Central memory CD8-positive, alpha-beta T cell (primary cell): ENCODE data around the gene KMT2C.

Experiments
- ATAC-seq: fragments of 150-1000 bp; cut with Tn5 transposase; replicated peaks from 2 replicates; pipeline ENCODE4 v1.10.0; 2022; ENCODE audit warnings: mild to moderate bottlenecking, moderate FRiP score, moderate number of reproducible peaks; ENCODE audit not compliant: poor library complexity, severe bottlenecking; ENCODE audit errors: extremely low read depth
- DNase-seq, 2 donors: peaks; one replicate each; pipeline ENCODE4 v3.0.0; 2021; ENCODE audit warnings: low spot score in 2 of 2
- H3K27ac Mint-ChIP-seq: one replicate; pipeline ENCODE4 v1.8.0; 2022; ENCODE audit warnings: low read depth, mild to moderate bottlenecking, moderate library complexity, mixed read lengths
- H3K27me3 Mint-ChIP-seq: one replicate; pipeline ENCODE4 v1.8.0; 2022; ENCODE audit warnings: mixed read lengths
- H3K36me3 Mint-ChIP-seq: one replicate; pipeline ENCODE4 v1.8.0; 2022; ENCODE audit warnings: mild to moderate bottlenecking, moderate library complexity, mixed read lengths; ENCODE audit not compliant: insufficient read depth
- H3K4me1 Mint-ChIP-seq: one replicate; pipeline ENCODE4 v1.8.0; 2022; ENCODE audit warnings: mixed read lengths
- H3K4me3 Mint-ChIP-seq: one replicate; pipeline ENCODE4 v1.8.0; 2022; ENCODE audit warnings: mild to moderate bottlenecking, moderate library complexity, mixed read lengths
- H3K9me3 Mint-ChIP-seq: one replicate; pipeline ENCODE4 v1.8.0; 2022; ENCODE audit warnings: mixed read lengths

The KMT2C gene

DNA sequence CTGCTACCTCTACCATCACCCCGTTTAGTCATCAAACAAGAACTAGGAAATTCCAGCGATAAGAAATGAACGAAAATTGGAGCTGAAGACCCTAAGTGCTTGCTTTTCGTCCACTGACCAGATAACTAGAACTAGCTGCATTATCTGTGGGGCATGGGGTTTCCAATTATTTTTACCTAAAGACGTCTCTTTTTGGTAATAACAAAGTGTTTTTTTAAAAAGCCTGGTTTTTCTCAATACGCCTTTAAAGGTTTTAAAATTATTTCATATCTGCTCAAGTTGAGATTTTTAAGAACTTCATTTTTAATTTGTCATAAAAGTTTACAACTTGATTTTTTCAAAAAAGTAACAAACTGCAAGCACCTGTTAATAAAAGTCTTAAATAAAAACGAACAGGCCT, 306.1 kb downstream of the KMT2C start:
- H3K27ac Mint-ChIP-seq = no peak overlapping the region

DNA sequence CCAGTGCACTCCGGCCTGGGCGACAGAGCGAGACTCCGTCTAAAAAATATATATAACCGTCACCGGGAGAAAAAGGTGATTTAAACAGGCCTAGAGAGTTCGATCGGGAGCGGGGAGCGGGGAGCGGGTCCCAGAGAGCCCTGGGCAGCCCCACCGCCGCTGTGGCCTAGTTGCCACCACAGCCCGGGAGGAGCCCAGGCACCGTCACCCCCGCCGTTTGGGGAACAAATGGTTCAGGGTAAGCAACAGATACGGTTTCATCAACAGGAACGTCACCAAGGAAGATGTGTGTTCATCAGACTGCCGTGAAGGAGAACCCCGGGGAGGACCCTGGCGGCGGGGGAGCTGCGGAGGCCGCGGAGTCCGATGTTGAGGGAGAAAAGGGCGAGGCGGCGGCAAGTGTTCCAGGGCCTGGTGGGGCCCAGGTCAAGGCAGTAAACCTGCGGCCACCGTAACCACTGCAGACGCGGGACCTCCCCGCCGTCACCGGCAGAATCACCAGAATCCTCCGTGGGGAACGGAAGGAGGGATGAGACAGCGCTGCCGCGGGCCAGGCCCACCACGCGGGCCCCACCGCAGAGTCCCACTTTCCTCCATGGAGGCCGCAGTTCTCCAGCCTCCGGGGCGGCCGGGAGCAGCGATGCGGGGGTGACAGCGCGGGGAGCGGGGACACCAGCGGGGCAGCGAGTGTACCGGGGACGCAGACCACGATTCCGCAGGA, 306.9 kb downstream of the KMT2C start:
- H3K9me3 Mint-ChIP-seq = peaks cover 11% of the 10 kb centered on the region
- peaks cover 7% of the 10 kb centered on the region for H3K4me1 Mint-ChIP-seq
- no peak for ATAC-seq
- no peak for DNase-seq
- H3K4me3 Mint-ChIP-seq = no peak overlapping the region
- H3K27me3 Mint-ChIP-seq = no peaks in the 10 kb centered on the region
- H3K36me3 Mint-ChIP-seq = peaks cover 30% of the 10 kb centered on the region
- H3K27ac Mint-ChIP-seq = peak overlapping the region; percentile 76

More for the DNA sequence above, 306.1 kb downstream of the KMT2C start:
- Mint-ChIP-seq H3K27me3 (no peaks in the 10 kb centered on the region), H3K4me3 (no peak overlapping the region), H3K4me1 (peaks cover 7% of the 10 kb centered on the region), H3K36me3 (peaks cover 25% of the 10 kb centered on the region), H3K9me3 (peaks cover 4% of the 10 kb centered on the region)
- no peak for ATAC-seq
- DNase-seq = no peak

- no peaks in the 10 kb centered on the region for H3K27me3 Mint-ChIP-seq
- no peak overlapping the region for H3K4me3 Mint-ChIP-seq
- peaks cover 12% of the 10 kb centered on the region for H3K9me3 Mint-ChIP-seq
- DNase-seq (no peak), ATAC-seq (no peak)
- peaks cover 28% of the 10 kb centered on the region for H3K36me3 Mint-ChIP-seq
- peak overlapping the region; percentile 76 for H3K27ac Mint-ChIP-seq
- peaks cover 7% of the 10 kb centered on the region for H3K4me1 Mint-ChIP-seq
Measured at GRCh38 chr7:152128252-152128651, 307.6 kb downstream of the KMT2C start.

- no peaks in the 10 kb centered on the region for H3K27me3 Mint-ChIP-seq
- H3K9me3 Mint-ChIP-seq = peaks cover 12% of the 10 kb centered on the region
- H3K4me3 Mint-ChIP-seq = no peak overlapping the region
- peaks cover 34% of the 10 kb centered on the region for H3K36me3 Mint-ChIP-seq
- no peak overlapping the region for H3K27ac Mint-ChIP-seq
- no peak for DNase-seq
- no peak for ATAC-seq
- peaks cover 7% of the 10 kb centered on the region for H3K4me1 Mint-ChIP-seq
Measured at GRCh38 chr7:152127229-152127628, 308.6 kb downstream of the KMT2C start.

DNA sequence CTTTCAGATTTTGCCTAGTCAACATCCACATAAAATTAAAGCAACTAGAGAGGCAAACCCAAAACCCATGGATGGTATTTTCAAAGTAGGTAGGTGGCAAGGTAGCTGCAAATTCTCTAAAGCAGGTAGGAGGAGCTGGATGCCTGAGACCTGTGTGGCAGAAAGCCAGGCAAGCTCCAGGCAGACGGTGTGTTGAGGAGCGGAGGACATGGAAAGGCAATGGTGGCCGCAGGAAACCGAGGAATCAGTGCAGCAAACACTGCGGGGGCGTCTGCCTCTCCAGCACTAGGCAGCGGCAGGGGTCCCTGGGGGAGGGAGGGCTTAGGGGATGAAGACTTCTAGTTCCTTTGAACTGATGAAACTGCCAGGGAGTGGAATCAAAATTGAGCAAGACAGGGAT, 309.1 kb downstream of the KMT2C start:
- Mint-ChIP-seq H3K4me1 (peaks cover 8% of the 10 kb centered on the region), H3K4me3 (no peak overlapping the region), H3K27me3 (no peaks in the 10 kb centered on the region), H3K9me3 (peaks cover 12% of the 10 kb centered on the region), H3K36me3 (peaks cover 33% of the 10 kb centered on the region), H3K27ac (peak overlapping the region; percentile 45)
- DNase-seq (no peak), ATAC-seq (no peak)

GRCh38 chr7:152122540-152122939, 313.3 kb downstream of the KMT2C start:
- Mint-ChIP-seq H3K27me3 (no peaks in the 10 kb centered on the region), H3K9me3 (peaks cover 12% of the 10 kb centered on the region), H3K4me1 (peaks cover 12% of the 10 kb centered on the region), H3K27ac (no peak overlapping the region), H3K4me3 (no peak overlapping the region), H3K36me3 (peaks cover 52% of the 10 kb centered on the region)
- ATAC-seq (no peak), DNase-seq (no peak)

- DNase-seq (no peak), ATAC-seq (no peak)
- H3K4me3 Mint-ChIP-seq = no peak overlapping the region
- no peaks in the 10 kb centered on the region for H3K27me3 Mint-ChIP-seq
- H3K9me3 Mint-ChIP-seq = peaks cover 12% of the 10 kb centered on the region
- no peak overlapping the region for H3K27ac Mint-ChIP-seq
- H3K4me1 Mint-ChIP-seq = peaks cover 12% of the 10 kb centered on the region
- peaks cover 56% of the 10 kb centered on the region for H3K36me3 Mint-ChIP-seq
Measured at GRCh38 chr7:152121432-152121831, 314.4 kb downstream of the KMT2C start.

DNA sequence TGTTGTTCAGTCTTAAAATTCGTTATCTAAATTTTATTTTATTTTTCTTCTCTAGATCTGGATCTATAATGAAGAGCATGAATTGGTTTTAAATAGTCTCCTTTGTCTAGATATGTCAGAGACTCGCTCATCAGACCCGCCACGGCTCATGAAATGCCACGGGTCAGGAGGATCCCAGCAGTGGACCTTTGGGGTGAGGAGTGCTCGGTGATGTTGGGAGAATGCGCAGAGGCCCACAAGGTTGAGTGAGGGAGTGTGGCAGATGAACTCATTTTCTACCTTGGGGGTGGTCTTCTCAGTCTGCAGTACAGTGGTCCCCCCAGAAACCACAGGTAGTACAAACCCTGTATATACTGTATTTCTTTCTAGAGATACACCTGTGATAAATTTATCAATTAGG, 315.0 kb downstream of the KMT2C start:
- Mint-ChIP-seq H3K27me3 (no peaks in the 10 kb centered on the region), H3K36me3 (peaks cover 56% of the 10 kb centered on the region), H3K9me3 (peaks cover 12% of the 10 kb centered on the region), H3K4me1 (peaks cover 12% of the 10 kb centered on the region), H3K27ac (no peak overlapping the region), H3K4me3 (no peak overlapping the region)
- ATAC-seq (no peak), DNase-seq (no peak)

- H3K4me3 Mint-ChIP-seq = no peak overlapping the region
- ATAC-seq (no peak), DNase-seq (no peak)
- H3K36me3 Mint-ChIP-seq = peaks cover 55% of the 10 kb centered on the region
- no peaks in the 10 kb centered on the region for H3K27me3 Mint-ChIP-seq
- H3K4me1 Mint-ChIP-seq = peaks cover 12% of the 10 kb centered on the region
- no peak overlapping the region for H3K27ac Mint-ChIP-seq
- peaks cover 12% of the 10 kb centered on the region for H3K9me3 Mint-ChIP-seq
Measured at GRCh38 chr7:152120210-152120609, 315.6 kb downstream of the KMT2C start.

DNA sequence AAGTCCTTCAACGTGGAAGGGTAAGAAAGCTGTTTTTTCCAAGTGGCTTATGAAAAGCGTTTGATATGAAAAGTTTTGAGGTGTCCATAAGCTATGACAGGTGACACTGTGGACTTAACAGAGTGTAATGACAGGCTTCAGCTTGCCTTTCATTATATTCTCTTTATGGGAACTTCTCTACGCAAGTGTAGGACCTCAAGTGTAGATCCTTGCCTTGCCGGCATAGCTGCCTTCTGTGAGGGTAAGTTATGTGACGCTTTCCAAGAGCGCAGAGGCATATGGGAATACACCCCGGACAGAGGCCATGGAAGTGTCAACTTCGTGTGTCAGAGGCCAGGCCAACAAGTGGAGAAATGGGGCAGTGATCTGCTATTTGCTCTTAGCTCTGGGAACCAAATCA, 318.4 kb downstream of the KMT2C start:
- Mint-ChIP-seq H3K4me3 (no peak overlapping the region), H3K27me3 (no peaks in the 10 kb centered on the region), H3K9me3 (no peaks in the 10 kb centered on the region), H3K36me3 (peaks cover 53% of the 10 kb centered on the region), H3K27ac (no peak overlapping the region), H3K4me1 (peaks cover 12% of the 10 kb centered on the region)
- DNase-seq = no peak
- ATAC-seq = no peak

GRCh38 chr7:152115021-152115718, 320.6 kb downstream of the KMT2C start:
- Mint-ChIP-seq H3K9me3 (no peaks in the 10 kb centered on the region), H3K4me1 (peaks cover 5% of the 10 kb centered on the region), H3K36me3 (peaks cover 42% of the 10 kb centered on the region), H3K27ac (no peak overlapping the region), H3K4me3 (no peak overlapping the region), H3K27me3 (no peaks in the 10 kb centered on the region)
- no peak for ATAC-seq
- DNase-seq = no peak

GRCh38 chr7:152112829-152113228, 323.0 kb downstream of the KMT2C start:
- Mint-ChIP-seq H3K36me3 (peaks cover 30% of the 10 kb centered on the region), H3K4me3 (no peak overlapping the region), H3K27me3 (no peaks in the 10 kb centered on the region), H3K4me1 (no peaks in the 10 kb centered on the region), H3K27ac (no peak overlapping the region), H3K9me3 (no peaks in the 10 kb centered on the region)
- ATAC-seq (no peak), DNase-seq (no peak)

DNA sequence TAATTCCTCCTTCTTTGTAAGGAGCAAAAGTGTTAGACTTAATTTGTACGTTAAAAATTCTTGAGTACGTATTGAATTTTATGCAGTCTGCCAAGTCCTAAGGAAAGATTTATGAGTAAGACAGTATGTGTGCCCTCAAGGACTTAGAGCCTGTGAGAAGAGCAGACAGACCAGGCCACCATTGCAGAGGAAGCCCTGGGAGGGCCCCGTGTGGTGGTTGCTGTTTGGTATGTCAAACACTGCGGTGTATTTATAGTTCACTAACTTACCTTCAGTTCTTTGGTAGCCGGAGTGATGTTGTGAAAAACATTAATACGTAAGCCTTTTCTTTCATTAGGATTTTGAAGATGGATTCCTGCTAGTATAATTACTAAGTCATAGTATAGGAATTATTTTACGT, 327.4 kb downstream of the KMT2C start:
- H3K27me3 Mint-ChIP-seq = no peaks in the 10 kb centered on the region
- DNase-seq (no peak), ATAC-seq (no peak)
- peaks cover 29% of the 10 kb centered on the region for H3K36me3 Mint-ChIP-seq
- H3K9me3 Mint-ChIP-seq = no peaks in the 10 kb centered on the region
- H3K4me3 Mint-ChIP-seq = no peak overlapping the region
- no peaks in the 10 kb centered on the region for H3K4me1 Mint-ChIP-seq
- H3K27ac Mint-ChIP-seq = no peak overlapping the region
